Activated T-helper 1 cell treated with Interleukin-2 at 50 U/mL for 16 hours (primary cell): ENCODE measurements around the gene A4GALT.

Experiments
- DNase-seq: peaks from one replicate; pipeline ENCODE4 v3.0.0-alpha.2; 2020; ENCODE audit warnings: low read depth

Gene A4GALT

GRCh38 chr22:42701694-42702093 is 19.0 kb downstream of the A4GALT start:
- no peak for DNase-seq

- DNase-seq: no peak
These were observed 19.8 kb downstream of the A4GALT start for GRCh38 chr22:42700901-42701300.

- DNase-seq: no peak
These were observed 20.3 kb downstream of the A4GALT start for GRCh38 chr22:42700355-42700754.

GRCh38 chr22:42699976-42700352 is 20.7 kb downstream of the A4GALT start:
- DNase-seq: no peak

- no peak for DNase-seq
These were observed 21.2 kb downstream of the A4GALT start for GRCh38 chr22:42699281-42699975.

GRCh38 chr22:42697542-42698013 is 23.1 kb downstream of the A4GALT start:
- no peak for DNase-seq

- no peak for DNase-seq
These were observed 24.2 kb downstream of the A4GALT start for GRCh38 chr22:42696331-42696967.

GRCh38 chr22:42695294-42695693 is 25.4 kb downstream of the A4GALT start:
- DNase-seq: no peak

- DNase-seq: no peak
These were observed 26.6 kb downstream of the A4GALT start for GRCh38 chr22:42693763-42694683.

GRCh38 chr22:42693055-42693762 is 27.5 kb downstream of the A4GALT start:
- no peak for DNase-seq

GRCh38 chr22:42692239-42693054 is 28.2 kb downstream of the A4GALT start:
- no peak for DNase-seq

- DNase-seq: no peak
These were observed 29.2 kb downstream of the A4GALT start for GRCh38 chr22:42691440-42691839.

GRCh38 chr22:42688241-42689211 is 32.1 kb downstream of the A4GALT start:
- no peak for DNase-seq

GRCh38 chr22:42686756-42687491 is 33.7 kb downstream of the A4GALT start:
- DNase-seq: no peak

GRCh38 chr22:42685941-42686653 is 34.6 kb downstream of the A4GALT start:
- DNase-seq: no peak

- DNase-seq: no peak
These were observed 36.0 kb downstream of the A4GALT start for GRCh38 chr22:42684462-42685195.

- DNase-seq: no peak
These were observed 36.9 kb downstream of the A4GALT start for GRCh38 chr22:42683578-42684283.
